NCI-H82 treated with DMSO at 0.1 percent for 48 hours (cell line): Measurements from ENCODE around the gene MSL2.
"Not testable (repeated sequence)": the region's sequence is repeated elsewhere in the genome, so short reads cannot be mapped to it uniquely, and the experiment has no call there.

Experiments
- DNase-seq: peaks from one replicate; lab custom pipeline; 2025; ENCODE audit not compliant: unreplicated experiment; lab: John Stamatoyannopoulos, UW

Gene MSL2

DNA sequence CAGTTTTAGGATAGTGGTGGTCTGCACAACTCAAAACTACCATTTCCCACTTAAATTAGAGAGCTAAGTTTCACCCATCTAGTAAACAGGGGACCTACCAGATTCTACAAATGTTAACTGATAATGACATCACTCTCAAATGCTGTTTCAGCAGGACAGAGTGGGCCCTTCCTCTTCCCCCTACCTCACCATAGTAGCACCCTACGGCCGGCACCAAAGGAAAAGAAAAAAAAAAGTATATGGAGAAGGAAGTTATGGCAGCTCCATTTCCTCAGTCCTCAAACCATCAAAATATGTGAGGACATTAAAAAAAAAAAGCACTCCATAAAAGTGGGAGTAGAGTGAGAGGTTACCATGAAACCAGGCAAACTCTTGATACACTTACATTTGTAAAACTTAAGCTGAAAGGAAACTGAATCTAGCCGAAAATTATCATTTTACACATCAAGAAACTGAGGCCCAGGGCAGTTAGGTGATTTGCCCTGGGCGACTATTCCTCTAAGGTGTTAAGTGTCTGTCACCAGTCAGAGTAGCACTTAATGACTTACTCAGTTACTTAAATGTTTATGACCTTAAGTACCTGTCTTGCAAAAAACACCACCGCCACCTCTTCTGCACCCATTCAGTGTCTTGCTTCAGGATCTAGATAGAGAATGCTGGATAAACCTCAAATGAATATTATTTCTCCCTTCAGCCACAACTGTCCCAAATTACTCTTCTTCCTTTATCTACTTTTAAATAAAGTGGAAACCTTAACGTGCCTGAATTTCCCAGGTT lies 2.7 kb downstream of the MSL2 start:
- no peak for DNase-seq

DNA sequence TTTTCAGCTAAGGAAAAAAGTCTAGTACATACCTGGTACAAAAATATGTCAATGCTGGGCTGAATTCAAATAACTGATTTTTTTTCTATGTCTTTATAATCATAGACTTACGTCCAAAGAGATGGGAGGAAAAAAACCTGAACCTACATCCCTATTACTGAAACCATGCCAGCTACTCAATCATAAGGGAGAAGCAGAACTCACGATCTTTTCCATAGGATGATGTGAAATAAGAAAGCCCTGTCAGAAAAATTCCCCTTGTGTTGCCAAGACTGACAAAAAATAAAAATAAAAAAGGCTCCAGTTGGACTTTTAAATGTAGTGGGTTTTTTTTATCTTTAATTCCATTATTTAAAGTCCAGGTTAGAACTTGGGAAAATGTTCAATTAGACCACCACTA lies 3.3 kb downstream of the MSL2 start:
- DNase-seq: no peak

DNA sequence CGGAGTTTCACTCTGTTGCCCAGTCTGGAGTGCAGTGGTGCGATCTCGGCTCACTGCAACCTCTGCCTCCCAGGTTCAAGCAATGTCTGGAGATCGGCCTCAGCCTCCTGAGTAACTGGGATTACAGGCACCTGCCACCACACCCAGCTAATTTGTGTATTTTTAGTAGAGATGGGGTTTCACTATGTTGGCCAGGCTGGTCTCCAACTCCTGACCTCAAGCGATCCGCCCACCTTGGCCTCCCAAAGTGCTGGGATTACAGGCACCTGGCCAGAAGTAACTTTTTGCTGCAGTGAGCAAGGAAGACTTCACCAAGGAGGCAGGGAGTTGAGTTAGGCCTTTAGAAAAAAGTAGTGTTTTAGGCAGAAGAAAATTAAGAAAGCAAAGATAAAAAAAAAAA lies 3.9 kb downstream of the MSL2 start:
- DNase-seq: not testable (repeated sequence)

DNA sequence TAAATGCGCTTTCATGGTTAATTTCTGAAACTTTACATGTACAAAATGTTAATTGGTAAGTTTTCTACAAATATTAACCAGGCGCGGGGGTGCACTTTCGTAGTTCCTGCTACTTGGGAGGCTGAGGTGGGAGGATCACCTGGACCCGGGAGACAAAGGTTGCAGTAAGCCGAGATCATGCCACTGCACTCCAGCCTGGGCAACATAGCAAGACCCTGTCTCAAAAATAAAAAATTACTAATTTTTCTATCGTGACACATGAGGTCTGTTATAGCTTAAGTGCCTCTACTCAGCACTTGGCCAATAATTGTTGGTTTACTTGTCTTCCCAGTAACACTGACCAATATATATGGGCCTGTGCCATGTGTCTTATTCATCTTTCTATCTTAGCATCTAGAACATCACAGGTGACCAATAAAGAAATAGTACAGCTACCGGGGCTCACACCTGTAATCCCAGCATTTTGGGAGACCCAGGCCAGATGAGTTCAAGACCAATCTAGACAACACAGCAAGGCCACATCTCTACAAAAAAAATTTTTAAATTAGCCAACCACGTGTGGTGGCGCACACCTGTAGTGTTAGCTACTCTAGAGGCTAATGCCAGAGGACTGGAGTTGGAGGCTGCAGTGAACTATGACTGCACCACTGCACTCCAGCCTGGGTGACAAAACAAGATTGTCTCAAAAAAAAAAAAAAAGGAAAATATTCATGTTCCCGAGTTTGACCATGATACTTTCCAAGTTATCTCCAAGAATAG lies 6.1 kb downstream of the MSL2 start:
- DNase-seq: no peak

DNA sequence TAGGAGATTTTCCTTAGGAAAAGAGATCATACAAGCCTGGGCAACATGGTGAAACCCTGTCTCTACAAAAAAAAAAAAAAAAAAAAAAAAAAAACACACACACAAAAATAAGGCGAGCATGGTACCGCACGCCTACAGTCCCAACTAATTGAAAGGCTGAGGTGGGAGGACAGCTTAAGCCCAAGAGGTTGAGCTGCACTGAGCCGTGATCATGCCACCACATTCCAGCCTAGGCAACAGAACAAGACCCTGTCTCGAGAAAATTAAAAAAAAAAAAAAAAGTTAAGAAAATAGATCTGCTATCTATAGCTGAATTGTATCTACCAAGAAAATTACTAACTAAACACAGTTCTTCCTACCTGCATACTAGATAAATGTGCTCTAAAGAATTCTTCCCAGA lies 7.1 kb downstream of the MSL2 start:
- no peak for DNase-seq

DNA sequence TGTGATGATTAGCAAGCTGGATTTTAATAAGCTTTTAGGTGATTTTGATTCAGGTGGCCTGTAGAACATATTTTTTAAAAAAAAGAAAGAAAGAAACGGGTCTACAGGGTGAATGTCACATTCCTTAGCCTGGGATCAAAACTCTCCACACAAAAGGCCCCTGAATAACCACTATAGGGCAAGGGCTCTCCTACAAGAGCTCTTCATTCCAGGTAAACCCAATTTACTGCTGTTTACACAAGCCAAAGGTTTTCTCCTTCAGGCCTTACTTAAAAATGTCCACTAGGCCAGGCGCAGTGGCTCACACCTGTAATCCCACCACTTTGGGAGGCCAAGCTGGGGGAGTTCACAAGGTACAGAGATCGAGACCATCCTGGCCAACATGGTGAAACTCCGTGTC lies 8.3 kb downstream of the MSL2 start:
- no peak for DNase-seq

DNA sequence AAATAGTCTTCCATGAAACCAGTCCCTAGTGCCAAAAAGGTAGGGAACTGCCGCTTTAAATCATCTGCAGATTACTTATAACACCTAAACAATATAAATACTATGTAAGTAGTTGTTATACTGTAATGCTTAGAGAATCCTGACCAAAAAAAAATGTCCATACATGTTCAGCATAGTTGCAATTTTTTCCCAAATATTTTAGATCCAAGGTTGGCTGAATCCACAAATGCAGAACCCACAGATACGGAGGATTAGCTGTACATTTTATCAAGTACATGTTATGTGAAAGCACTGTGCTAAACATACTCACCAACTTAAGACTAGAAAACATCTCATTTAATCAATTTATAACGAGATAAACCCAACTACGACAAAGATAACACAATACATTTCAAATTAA lies 9.3 kb downstream of the MSL2 start:
- DNase-seq: no peak

DNA sequence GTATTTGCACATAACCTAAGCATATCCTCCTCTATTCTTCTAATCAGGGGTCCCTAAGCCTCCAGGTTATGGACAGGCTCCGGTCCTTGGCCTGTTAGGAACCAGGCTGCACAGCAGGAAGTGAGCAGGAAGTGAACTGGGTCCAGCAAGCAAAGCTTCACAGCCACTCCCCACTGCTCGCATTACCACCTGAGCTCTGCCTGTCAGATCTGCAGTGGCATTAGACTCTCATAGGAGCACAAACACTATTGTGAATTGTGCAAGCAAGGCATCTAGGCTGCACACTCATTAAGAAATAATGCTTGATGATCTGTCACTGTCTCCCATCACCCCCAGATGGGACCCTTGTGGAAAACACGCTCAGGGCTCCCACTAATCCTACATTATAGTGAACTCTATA lies 9.8 kb downstream of the MSL2 start:
- DNase-seq: no peak

DNA sequence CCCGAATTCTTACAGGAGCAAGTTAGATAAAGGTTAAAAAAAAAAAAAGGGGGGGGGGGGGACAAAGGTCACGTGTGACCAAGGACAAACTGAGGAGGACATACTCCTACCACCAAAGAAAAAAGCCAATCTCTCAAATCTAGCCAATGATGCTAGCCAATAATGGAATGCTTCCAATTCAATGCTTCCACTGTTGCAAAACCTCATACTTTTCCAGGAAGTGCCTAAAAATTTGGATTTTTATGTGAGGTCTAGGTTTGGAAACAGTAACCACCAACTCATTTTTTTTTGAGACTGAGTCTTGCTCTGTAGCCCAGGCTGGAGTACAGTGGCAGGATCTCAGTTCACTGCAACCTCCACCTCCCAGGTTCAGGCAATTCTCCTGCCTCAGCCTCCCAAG lies 11.4 kb downstream of the MSL2 start:
- DNase-seq: no peak

DNA sequence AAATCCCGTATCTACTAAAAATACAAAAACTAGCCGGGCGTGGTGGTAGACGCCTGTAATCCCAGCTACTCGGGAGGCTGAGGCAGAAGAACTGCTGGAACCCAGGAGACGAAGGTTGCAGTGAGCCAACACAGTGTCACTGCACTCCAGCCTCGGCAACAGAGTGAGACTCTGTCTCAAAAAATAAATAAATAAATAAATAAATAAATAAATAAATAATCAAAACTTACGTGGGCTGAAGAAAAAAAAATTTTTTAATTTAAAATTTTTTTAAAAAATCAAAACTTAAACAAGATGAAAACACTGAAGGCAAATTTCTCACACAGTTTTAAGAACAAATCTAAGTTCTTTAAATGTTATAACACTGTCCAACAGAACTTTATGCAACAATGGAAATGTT lies 14.4 kb downstream of the MSL2 start:
- DNase-seq: no peak

DNA sequence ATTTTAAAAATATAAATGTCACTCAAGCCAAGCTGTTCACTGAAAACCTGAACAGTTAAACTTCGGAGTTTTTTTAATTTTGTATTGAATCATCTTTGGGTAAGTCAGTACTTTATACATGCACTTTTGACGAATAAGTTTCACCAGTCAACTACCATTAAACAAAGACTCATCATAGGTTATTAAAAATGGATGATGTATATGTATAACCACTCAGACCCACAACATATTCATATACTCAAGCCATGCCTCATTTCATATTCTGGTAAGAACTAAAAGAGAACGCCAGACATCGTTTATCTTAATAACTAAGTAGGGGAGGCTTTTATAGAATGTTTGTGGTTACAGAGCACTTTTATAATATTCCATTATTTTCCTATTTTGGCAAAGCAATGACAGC lies 18.3 kb downstream of the MSL2 start:
- DNase-seq: no peak

DNA sequence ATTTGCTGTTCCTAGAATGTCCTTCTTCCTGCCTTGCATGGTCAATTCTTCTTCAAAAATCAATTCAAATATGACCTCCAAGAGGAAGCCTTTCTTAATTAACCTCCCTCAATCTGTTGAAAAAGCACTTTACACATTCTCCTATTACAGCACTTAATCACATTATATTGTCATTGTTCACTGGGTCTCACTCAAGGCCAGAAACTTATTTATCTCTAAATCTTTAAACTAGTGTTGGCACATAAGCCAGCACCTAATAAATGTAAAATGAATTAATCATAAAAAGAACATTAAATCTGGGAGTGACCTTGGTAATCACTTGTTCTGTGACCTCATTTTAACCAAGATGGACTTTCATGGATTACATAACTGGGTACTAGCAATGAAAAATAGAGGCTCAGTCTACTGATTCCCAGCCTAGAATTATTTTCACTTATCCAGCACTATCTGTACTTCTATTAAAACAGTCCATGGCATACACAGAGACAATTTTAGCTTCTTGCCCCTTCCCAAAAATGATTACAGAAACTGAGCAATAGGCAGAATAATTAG lies 22.1 kb downstream of the MSL2 start:
- DNase-seq: peak; percentile 72

DNA sequence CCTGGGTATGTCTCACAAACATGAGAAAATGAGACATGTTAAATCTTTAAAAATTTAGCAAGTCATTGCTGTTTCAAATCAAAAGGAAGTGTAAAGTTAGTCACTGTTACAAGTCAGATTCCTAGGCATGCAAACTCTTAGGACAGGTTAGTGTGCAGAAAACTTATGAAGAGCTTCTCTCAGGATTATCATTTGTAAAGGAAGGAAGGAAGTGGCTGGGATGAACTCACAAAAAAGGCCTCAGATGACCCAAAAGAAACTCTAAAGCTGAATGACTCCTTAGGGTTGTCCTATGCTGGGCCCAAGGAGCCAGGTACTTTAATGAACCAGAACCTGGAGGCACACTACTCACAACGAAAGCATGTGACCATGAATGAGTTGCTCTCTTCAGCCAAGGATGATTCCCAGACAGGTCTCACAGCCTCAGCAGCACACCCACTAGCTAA lies 25.0 kb downstream of the MSL2 start:
- DNase-seq: no peak

DNA sequence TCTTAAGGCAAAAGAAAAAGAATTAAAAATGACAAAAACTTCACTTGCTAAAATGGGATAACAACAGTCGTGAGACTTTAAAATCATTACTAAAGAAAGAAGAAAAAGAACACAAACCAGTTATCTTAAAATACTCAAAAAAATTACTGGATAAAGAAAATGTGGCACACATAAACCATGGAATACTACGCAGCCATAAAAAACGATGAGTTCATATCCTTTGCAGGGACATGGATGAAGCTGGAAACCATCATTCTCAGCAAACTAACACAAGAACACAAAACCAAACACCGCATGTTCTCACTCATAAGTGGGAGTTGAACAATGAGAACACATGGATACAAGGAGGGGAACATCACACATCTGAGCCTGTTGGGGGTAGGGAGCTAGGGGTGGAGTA lies 27.9 kb downstream of the MSL2 start:
- not testable (repeated sequence) for DNase-seq

DNA sequence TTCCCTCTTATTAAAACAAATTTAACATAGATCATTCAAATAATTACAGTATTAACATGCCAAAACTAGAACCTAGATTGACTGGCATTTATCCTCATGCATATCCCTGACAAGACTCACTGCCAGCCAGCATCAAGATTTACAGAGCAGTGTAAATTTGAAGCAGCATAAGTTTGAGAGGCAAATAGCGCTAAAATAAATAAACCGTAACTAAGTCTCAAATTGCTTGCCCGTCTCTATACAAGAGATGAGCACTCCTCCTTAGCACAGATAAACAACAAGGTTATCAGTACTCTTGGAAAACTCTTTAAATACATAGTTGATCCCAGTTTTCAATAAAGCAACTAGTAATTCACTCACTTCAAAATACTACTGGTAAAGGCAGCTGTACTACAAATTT lies 29.6 kb downstream of the MSL2 start:
- DNase-seq: no peak

DNA sequence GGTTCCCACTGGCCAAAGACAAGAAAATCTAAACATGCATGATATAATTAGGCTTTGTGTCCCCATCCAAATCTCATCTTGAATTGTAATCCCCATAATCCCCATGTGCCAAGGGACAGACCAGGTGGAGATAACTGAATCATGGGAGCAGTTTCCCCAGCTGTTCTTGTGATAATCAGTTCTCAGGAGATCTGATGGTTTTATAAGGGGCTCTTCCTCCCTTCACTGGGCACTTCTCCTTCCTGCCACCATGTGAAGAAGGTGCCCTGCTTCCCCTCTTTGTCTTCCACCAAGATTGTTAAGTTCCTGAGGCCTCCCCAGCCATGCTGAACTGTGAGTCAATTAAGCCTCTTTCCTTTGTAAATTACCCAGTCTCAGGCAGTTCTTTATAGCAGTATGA lies 32.5 kb downstream of the MSL2 start:
- DNase-seq: peak; percentile 96

DNA sequence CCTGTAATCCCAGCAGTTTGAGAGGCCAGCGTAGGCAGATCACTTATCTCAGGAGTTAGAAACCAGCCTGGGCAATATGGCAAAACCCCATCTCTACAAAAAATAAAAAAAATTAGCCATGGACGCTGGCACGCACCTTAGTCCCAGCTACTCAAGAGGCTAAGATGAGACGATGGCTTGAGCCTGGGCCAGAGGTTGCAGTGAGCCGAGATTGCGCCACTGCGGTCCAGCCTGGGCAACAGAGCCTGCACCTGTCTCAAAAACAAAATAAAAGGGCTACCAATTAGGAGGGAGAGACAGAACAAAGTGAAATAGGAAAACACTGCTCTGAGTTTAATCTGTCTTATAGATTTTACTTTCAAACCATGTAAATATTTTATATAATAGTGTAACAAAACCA lies 33.8 kb downstream of the MSL2 start:
- DNase-seq: no peak

DNA sequence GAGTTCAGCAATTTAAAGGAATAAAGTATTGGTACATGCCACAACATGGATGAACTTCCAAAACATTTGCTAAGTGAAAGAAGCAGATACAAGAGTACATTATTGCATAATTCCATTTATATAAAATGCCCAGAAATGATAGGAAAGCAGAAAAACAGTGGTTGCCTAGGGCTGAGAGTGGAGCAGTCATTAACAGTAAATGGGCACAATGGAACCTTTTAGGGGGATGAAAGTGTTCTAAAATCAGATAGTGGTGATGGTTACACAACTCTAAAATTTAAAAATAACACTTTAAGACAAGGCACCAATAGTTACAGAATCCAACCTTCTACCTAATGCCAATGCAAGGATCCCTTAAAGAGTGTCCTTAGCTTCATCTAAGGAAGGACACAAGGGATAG lies 34.6 kb downstream of the MSL2 start:
- DNase-seq: no peak

DNA sequence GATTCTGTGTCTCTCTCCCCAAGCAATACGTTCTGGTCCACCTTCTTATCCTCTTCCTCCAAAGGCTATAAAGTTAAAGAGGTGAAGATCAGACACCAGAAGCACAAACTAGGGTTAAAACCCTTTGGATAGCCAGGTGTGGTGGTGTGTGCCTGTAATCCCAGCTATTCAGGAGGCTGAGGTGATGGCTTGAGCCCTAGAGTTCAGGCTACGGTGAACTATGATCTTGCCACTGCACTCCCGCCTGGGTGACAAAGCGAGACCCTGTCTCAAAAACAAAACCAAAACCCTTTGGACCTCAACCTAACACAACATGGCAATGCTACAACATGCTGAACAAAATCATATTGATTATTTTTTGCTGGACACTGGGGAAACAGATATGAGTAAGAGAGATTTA lies 43.2 kb downstream of the MSL2 start:
- DNase-seq: no peak

DNA sequence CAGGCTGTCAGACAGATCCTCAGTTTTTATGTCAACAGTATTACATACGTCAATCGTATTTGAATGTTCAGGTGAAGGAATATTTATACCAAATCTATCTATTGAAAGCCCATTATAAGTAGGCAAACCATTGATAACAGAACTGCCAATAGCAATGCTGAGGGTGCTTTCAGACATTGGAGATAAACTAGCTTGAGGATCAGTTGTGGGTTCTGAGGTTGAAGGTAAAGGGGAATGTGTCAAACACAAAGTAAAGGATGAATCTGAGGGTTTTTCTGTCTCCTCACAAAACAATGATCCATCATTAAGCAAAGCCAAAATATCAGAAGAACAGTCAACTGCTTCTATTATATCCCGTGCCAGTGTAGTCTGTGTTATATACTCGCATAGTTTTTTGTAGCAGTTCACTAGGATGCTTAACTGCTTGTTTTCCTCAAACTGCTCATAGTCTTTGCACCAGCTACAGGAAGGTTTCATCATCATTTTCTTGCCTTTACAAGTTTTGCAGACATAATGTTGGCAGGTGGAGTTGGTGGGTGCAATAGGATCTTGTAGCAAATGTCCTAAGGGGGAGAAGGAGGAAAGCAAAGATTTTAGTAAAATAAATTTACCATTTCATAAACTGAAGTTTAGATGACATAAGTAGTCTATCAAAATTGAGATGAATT lies 43.8 kb downstream of the MSL2 start:
- DNase-seq: no peak

DNA sequence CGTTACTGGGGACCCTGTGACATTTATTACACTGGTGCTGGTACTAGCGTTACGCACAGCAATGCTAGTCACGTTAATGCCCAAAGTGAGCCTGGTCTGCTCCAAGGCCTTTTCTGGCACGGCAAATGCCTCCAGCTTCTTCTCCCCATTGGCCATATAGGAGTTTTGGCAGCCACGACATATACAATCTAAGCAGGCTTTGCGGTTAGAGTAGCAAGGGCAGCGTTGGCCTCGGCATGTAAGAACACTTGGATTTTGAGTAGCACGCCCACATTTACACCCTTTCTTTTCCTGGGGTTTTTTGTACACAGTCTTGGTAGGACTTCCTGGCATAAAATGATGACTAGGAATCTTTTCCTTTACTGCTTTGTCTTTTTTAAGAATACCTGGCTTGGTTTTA lies 44.9 kb downstream of the MSL2 start:
- DNase-seq: no peak

DNA sequence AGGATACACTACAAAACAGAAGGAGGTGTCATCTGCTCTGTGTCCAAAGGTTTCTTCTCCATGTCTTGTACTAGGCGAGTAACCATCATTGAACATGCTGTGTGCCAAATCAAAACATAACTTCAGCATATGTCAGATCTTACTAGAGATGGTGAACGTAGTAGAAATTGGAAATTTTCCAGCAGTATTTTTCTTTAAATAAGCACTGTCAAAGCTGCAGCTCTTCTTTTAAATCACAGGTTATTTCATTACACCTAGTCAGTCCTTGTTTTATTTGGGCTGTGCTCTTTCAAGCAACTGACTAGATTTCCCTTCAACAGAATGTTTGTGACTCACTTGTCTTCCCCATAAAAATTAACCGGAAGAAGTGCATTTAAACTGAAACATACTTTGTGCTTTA lies 46.5 kb downstream of the MSL2 start:
- DNase-seq: no peak
